Activated naive CD4-positive, alpha-beta T cell treated with anti-CD3 and anti-CD28 coated beads for 36 hours (primary cell): Measurements from ENCODE around the gene SANBR. TPM values are rescaled to one million over a fixed set of nuclear protein-coding genes. Genes with fewer than 3 reads are reported as not detected.
A peak's percentile ranks its signal among the peaks of the same experiment; 100 is the strongest.

Experiments
- CTCF ChIA-PET: fragments of 350-600 bp; sonication (Branson Sonifier 250); formaldehyde crosslinking; loops from one replicate; lab custom pipeline; 2021; ENCODE audit warnings: antibody characterized with exemption; lab: Charles Lee
- DNase-seq: peaks from one replicate; pipeline ENCODE4 v3.0.0-alpha.2; 2020
- H3K27ac Mint-ChIP-seq: one replicate; pipeline ENCODE4 v1.8.0; 2021; ENCODE audit warnings: mild to moderate bottlenecking, mixed read lengths
- H3K27me3 Mint-ChIP-seq: one replicate; pipeline ENCODE4 v1.8.0; 2021; ENCODE audit warnings: low read depth, mixed read lengths
- H3K36me3 Mint-ChIP-seq: one replicate; pipeline ENCODE4 v1.8.0; 2021; ENCODE audit warnings: low read depth, mixed read lengths
- H3K4me1 Mint-ChIP-seq: one replicate; pipeline ENCODE4 v1.8.0; 2021; ENCODE audit warnings: low read depth, mixed read lengths
- H3K4me3 Mint-ChIP-seq: one replicate; pipeline ENCODE4 v1.8.0; 2021; ENCODE audit warnings: mild to moderate bottlenecking, moderate library complexity, mixed read lengths
- H3K9me3 Mint-ChIP-seq: one replicate; pipeline ENCODE4 v1.8.0; 2021; ENCODE audit warnings: mixed read lengths
- intact Hi-C: fragments of 100-400 bp; cut with micrococcal nuclease; formaldehyde crosslinking; loops from one replicate; pipeline ENCODE4 v1.15.1; 2023
- total RNA-seq, 2 experiments: library from RNA; stranded (reverse); gene quantifications; one replicate each; pipeline ENCODE4 v1.2.3, GENCODE V29; 2021

SANBR gene
- 1 to 10 TPM; 1.9 to 2.1 TPM for total RNA-seq

GRCh38 chr2:61065714-61066709 lies at the start of gene SANBR:
Gene SANBR, plus strand, starts transcription at chr2:61065871. Its CDS starts 4,480 bp downstream, at chr2:61070351.
- CTCF ChIA-PET = no interaction called here
- H3K27me3 Mint-ChIP-seq = no peaks in the 10 kb centered on the region

GRCh38 chr2:61015976-61016375 lies 49.7 kb upstream of the SANBR start:
- H3K27me3 Mint-ChIP-seq = no peaks in the 10 kb centered on the region
- peak overlapping the region; percentile 98 for H3K4me3 Mint-ChIP-seq
- peaks cover 6% of the 10 kb centered on the region for H3K36me3 Mint-ChIP-seq
- no peak for DNase-seq
- peaks cover 42% of the 10 kb centered on the region for H3K4me1 Mint-ChIP-seq
- CTCF ChIA-PET = interaction anchor here (2.2 kb wide), 1 partner anchor 17 kb away, joined by 7 read pairs; no protein-coding TSS in a partner anchor
- H3K27ac Mint-ChIP-seq = no peak overlapping the region
- H3K9me3 Mint-ChIP-seq = no peaks in the 10 kb centered on the region
- intact Hi-C loops = loop anchor here (2.0 to 10.0 kb wide), 7 partner anchors 39 to 836 kb away; partner anchors contain the start of genes BCL11A, FAM161A and REL

More at GRCh38 chr2:61065714-61066709, at the start of gene SANBR:
- Mint-ChIP-seq H3K27ac (no peak within 1 kb of the TSS), H3K36me3 (no peaks in the 10 kb centered on the region), H3K4me3 (peak within 1 kb of the TSS; percentile 84), H3K4me1 (peaks cover 8% of the 10 kb centered on the region), H3K9me3 (no peaks in the 10 kb centered on the region)
- DNase-seq = peak; percentile 83
- intact Hi-C loops = loop anchor here (1.0 to 5.0 kb wide), 6 partner anchors 49 to 698 kb away; partner anchors contain the start of genes PEX13 and XPO1

DNA sequence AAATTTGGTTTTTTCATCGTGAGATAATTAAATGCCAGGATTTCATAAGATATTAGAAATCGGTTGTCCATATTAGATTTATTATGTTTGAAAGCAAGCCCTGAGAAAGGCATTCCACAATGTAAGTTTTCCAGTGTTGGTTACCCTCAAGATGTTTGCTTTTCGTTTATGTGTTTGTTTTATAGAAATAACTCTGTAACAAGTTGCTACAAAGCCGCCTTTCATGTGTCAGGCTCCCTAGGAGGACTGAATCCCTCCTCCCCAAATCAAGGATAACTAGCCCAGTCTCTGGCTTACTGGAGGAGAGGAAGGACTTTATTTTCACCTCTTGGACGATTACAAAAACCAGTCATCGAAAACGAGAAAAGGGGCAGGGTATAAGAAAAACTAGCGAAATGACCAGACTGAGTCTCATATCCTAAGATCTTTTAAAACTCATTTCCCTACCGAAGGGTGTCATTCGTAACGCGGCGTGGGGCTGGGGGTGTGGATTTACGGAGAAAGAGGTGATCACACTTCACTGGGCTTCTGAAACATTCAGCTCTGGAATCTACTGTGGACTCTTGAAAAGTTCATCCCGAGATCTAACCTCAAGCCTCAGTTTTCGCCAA lies 49.2 kb upstream of the SANBR start:
- DNase-seq = peak; percentile 71
- no peaks in the 10 kb centered on the region for H3K27me3 Mint-ChIP-seq
- CTCF ChIA-PET = interaction anchor here (1.6 to 2.2 kb wide), 2 partner anchors 17 to 134 kb away, joined by 3 to 7 read pairs; no protein-coding TSS in a partner anchor
- no peaks in the 10 kb centered on the region for H3K9me3 Mint-ChIP-seq
- H3K27ac Mint-ChIP-seq = peak overlapping the region; percentile 95
- H3K4me3 Mint-ChIP-seq = peak overlapping the region; percentile 98
- H3K4me1 Mint-ChIP-seq = peaks cover 43% of the 10 kb centered on the region
- intact Hi-C loops = loop anchor here (1.0 to 10.0 kb wide), 15 partner anchors 40 to 836 kb away; partner anchors contain the start of genes BCL11A, FAM161A, PAPOLG and REL
- H3K36me3 Mint-ChIP-seq = peaks cover 9% of the 10 kb centered on the region

GRCh38 chr2:61017003-61017555 lies 48.6 kb upstream of the SANBR start:
- peak; percentile 82 for DNase-seq
- peaks cover 13% of the 10 kb centered on the region for H3K36me3 Mint-ChIP-seq
- intact Hi-C loops = loop anchor here (1.0 to 10.0 kb wide), 15 partner anchors 40 to 835 kb away; partner anchors contain the start of genes BCL11A, FAM161A, PAPOLG and REL
- H3K4me1 Mint-ChIP-seq = peaks cover 43% of the 10 kb centered on the region
- no peaks in the 10 kb centered on the region for H3K27me3 Mint-ChIP-seq
- H3K4me3 Mint-ChIP-seq = peak overlapping the region; percentile 98
- CTCF ChIA-PET = interaction anchor here (0.6 to 2.2 kb wide), 4 partner anchors 18 to 202 kb away, joined by 3 to 7 read pairs (median 3); no protein-coding TSS in a partner anchor
- H3K27ac Mint-ChIP-seq = peak overlapping the region; percentile 95
- no peaks in the 10 kb centered on the region for H3K9me3 Mint-ChIP-seq

DNA sequence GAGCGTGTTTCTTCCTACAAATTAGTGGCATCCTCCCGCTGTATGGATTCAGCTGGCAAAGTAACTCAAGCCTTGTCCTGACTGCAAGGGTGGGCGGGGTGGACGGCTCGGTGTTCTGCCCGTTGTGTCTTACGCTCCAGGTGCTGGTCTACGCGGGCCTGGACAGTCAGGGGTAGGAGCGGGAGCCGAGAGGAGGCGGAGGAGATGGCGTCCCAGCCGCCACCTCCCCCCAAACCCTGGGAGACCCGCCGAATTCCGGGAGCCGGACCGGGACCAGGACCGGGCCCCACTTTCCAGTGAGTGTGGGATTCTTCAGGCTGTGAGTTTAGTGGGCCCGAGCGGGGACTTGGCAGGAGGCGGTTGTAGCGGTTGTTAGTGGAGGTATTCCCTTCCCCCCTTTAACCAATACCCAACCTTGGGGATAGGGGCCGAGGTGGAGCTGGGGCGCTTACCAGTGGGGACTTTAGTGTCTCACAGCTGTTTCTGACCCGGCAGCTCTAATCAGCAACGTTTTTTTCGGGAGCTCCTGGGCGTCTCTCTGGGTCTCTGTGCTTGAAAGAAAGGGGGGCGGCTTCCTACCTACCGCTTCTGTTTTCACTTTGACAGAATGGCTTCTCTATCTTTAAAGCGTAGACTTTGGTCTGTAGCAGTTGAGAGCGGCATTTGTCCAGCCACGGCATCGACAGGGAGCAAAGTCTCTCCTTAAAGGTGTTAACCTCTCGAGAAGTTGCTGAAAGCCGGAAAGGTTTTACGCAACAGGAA lies 47.9 kb upstream of the SANBR start, which contains the start of the genes PEX13 and PUS10:
Gene PEX13, plus strand, starts transcription at position 165 of the 762 bp plus-strand sequence. Its CDS starts 40 bp downstream, at position 205.
Gene PUS10, minus strand, starts transcription at position 700 of the 762 bp plus-strand sequence. CDS start 6,365 bp downstream, outside the sequence.
- Mint-ChIP-seq H3K27ac (peak within 1 kb of the TSS; percentile 95), H3K36me3 (peaks cover 15% of the 10 kb centered on the region), H3K4me1 (peaks cover 43% of the 10 kb centered on the region), H3K9me3 (no peaks in the 10 kb centered on the region), H3K27me3 (no peaks in the 10 kb centered on the region), H3K4me3 (peak within 1 kb of the TSS; percentile 98)
- peak; percentile 76 for DNase-seq
- intact Hi-C loops = loop anchor here (1.0 to 10.0 kb wide), 15 partner anchors 41 to 835 kb away; partner anchors contain the start of genes BCL11A, FAM161A, PAPOLG and REL
- CTCF ChIA-PET = interaction anchor here (0.6 to 2.2 kb wide), 6 partner anchors 18 to 262 kb away, joined by 3 to 7 read pairs (median 3); no protein-coding TSS in a partner anchor

GRCh38 chr2:61018318-61018755 lies 47.3 kb upstream of the SANBR start:
- no peak for DNase-seq
- CTCF ChIA-PET = interaction anchor here (0.9 to 1.6 kb wide), 4 partner anchors 25 to 263 kb away, joined by 3 read pairs; no protein-coding TSS in a partner anchor
- intact Hi-C loops = loop anchor here (5.0 to 10.0 kb wide), 4 partner anchors 409 to 834 kb away; partner anchors contain the start of genes BCL11A and FAM161A
- Mint-ChIP-seq H3K27ac (peak overlapping the region; percentile 95), H3K36me3 (peaks cover 15% of the 10 kb centered on the region), H3K4me3 (peak overlapping the region; percentile 98), H3K4me1 (peaks cover 40% of the 10 kb centered on the region), H3K27me3 (no peaks in the 10 kb centered on the region), H3K9me3 (no peaks in the 10 kb centered on the region)

- intact Hi-C loops = loop anchor here (5.0 to 10.0 kb wide), 4 partner anchors 409 to 834 kb away; partner anchors contain the start of genes BCL11A and FAM161A
- no peak for DNase-seq
- peaks cover 41% of the 10 kb centered on the region for H3K4me1 Mint-ChIP-seq
These were observed 46.9 kb upstream of the SANBR start for GRCh38 chr2:61018798-61019197.

GRCh38 chr2:61021228-61021660 lies 44.4 kb upstream of the SANBR start:
- DNase-seq = no peak
- H3K36me3 Mint-ChIP-seq = peaks cover 15% of the 10 kb centered on the region
- no peak overlapping the region for H3K27ac Mint-ChIP-seq
- CTCF ChIA-PET = no interaction called here
- H3K4me1 Mint-ChIP-seq = peaks cover 34% of the 10 kb centered on the region
- H3K27me3 Mint-ChIP-seq = no peaks in the 10 kb centered on the region
- intact Hi-C loops = no loop called here
- H3K4me3 Mint-ChIP-seq = no peak overlapping the region
- H3K9me3 Mint-ChIP-seq = no peaks in the 10 kb centered on the region

More at GRCh38 chr2:61018798-61019197, 46.9 kb upstream of the SANBR start:
- H3K27ac Mint-ChIP-seq = no peak overlapping the region
- H3K36me3 Mint-ChIP-seq = peaks cover 15% of the 10 kb centered on the region
- H3K9me3 Mint-ChIP-seq = no peaks in the 10 kb centered on the region
- H3K4me3 Mint-ChIP-seq = peak overlapping the region; percentile 98
- CTCF ChIA-PET = no interaction called here
- H3K27me3 Mint-ChIP-seq = no peaks in the 10 kb centered on the region

- Mint-ChIP-seq H3K36me3 (peaks cover 14% of the 10 kb centered on the region), H3K27ac (no peak overlapping the region), H3K27me3 (no peaks in the 10 kb centered on the region), H3K4me1 (peaks cover 30% of the 10 kb centered on the region), H3K9me3 (no peaks in the 10 kb centered on the region), H3K4me3 (no peak overlapping the region)
- intact Hi-C loops = no loop called here
- CTCF ChIA-PET = interaction anchor here (0.7 kb wide), 1 partner anchor 224 kb away, joined by 3 read pairs; no protein-coding TSS in a partner anchor
- DNase-seq = no peak
These were observed 42.0 kb upstream of the SANBR start for GRCh38 chr2:61023670-61024069.

- H3K36me3 Mint-ChIP-seq = peaks cover 10% of the 10 kb centered on the region
- H3K27ac Mint-ChIP-seq = no peak overlapping the region
- H3K9me3 Mint-ChIP-seq = no peaks in the 10 kb centered on the region
- DNase-seq = no peak
- CTCF ChIA-PET = interaction anchor here (0.6 kb wide), 1 partner anchor 31 kb away, joined by 3 read pairs; no protein-coding TSS in a partner anchor
- intact Hi-C loops = no loop called here
- peaks cover 2% of the 10 kb centered on the region for H3K4me1 Mint-ChIP-seq
- no peak overlapping the region for H3K4me3 Mint-ChIP-seq
- H3K27me3 Mint-ChIP-seq = no peaks in the 10 kb centered on the region
These were observed 36.1 kb upstream of the SANBR start for GRCh38 chr2:61029533-61029932.
